H9 (cell line): Measurements from ENCODE around the gene MKRN2. TPM values are rescaled to one million over a fixed set of nuclear protein-coding genes. Genes with fewer than 3 reads are reported as not detected.

Experiments used
- DNase-seq: peaks from one replicate; pipeline ENCODE4 v3.0.0-alpha.2; 2017
- H2AFZ ChIP-seq: one replicate; pipeline ENCODE4 v1.6.1; 2013; ENCODE audit warnings: mild to moderate bottlenecking, low read length, control low read depth, moderate library complexity
- H2AK5ac ChIP-seq: 2 replicates; pipeline ENCODE4 v1.6.1; 2013; ENCODE audit warnings: low read length, control low read depth, mixed read lengths; ENCODE audit not compliant: insufficient read length
- H2BK120ac ChIP-seq: one replicate; pipeline ENCODE4 v1.6.1; 2013; ENCODE audit warnings: low read depth, mild to moderate bottlenecking, low read length, control low read depth, inconsistent platforms; ENCODE audit not compliant: poor library complexity, severe bottlenecking
- H2BK12ac ChIP-seq: 2 replicates; pipeline ENCODE4 v1.6.1; 2013; ENCODE audit warnings: low read length, control low read depth, mixed read lengths, low read depth; ENCODE audit not compliant: insufficient read length
- H2BK15ac ChIP-seq: 2 replicates; pipeline ENCODE4 v1.6.1; 2013; ENCODE audit warnings: low read depth, low read length, control low read depth
- H2BK20ac ChIP-seq: one replicate; pipeline ENCODE4 v1.6.1; 2013; ENCODE audit warnings: low read depth, mild to moderate bottlenecking, low read length, control low read depth, inconsistent platforms; ENCODE audit not compliant: poor library complexity, severe bottlenecking
- H2BK5ac ChIP-seq: 2 replicates; pipeline ENCODE4 v1.6.1; 2013; ENCODE audit warnings: low read length, control low read depth, mixed read lengths; ENCODE audit not compliant: insufficient read length
- H3K14ac ChIP-seq: 2 replicates; pipeline ENCODE4 v1.6.1; 2013; ENCODE audit warnings: low read length, control low read depth; ENCODE audit not compliant: insufficient read depth
- H3K18ac ChIP-seq: 2 replicates; pipeline ENCODE4 v1.6.1; 2013; ENCODE audit warnings: low read depth, mild to moderate bottlenecking, mixed read lengths, low read length, control low read depth; ENCODE audit not compliant: insufficient read length
- H3K23ac ChIP-seq: 2 replicates; pipeline ENCODE4 v1.6.1; 2013; ENCODE audit warnings: low read length, control low read depth, mixed read lengths, low read depth; ENCODE audit not compliant: insufficient read length
- H3K23me2 ChIP-seq: 2 replicates; pipeline ENCODE4 v1.6.1; 2013; ENCODE audit warnings: low read depth, mild to moderate bottlenecking, mixed read lengths, low read length, control low read depth; ENCODE audit not compliant: insufficient read length, poor library complexity, severe bottlenecking
- H3K27ac ChIP-seq: 2 replicates; pipeline ENCODE4 v1.5.1; 2013; ENCODE audit warnings: low read length, control low read depth, mixed read lengths, low read depth; ENCODE audit not compliant: insufficient read length
- H3K27me3 ChIP-seq: 2 replicates; pipeline ENCODE4 v1.6.1; 2013; ENCODE audit warnings: low read length, control low read depth, inconsistent platforms; ENCODE audit not compliant: insufficient read depth
- H3K4ac ChIP-seq: 2 replicates; pipeline ENCODE4 v1.6.1; 2013; ENCODE audit warnings: low read depth, mild to moderate bottlenecking, control low read depth, inconsistent platforms, low read length, moderate library complexity
- H3K4me1 ChIP-seq: 2 replicates; pipeline ENCODE4 v1.6.1; 2013; ENCODE audit warnings: low read length, control low read depth, inconsistent platforms; ENCODE audit not compliant: insufficient read depth
- H3K4me2 ChIP-seq: 2 replicates; pipeline ENCODE4 v1.6.1; 2013; ENCODE audit warnings: low read length, control low read depth, mixed read lengths; ENCODE audit not compliant: insufficient read length, insufficient read depth
- H3K56ac ChIP-seq: 2 replicates; pipeline ENCODE4 v1.6.1; 2013; ENCODE audit warnings: low read depth, mild to moderate bottlenecking, mixed read lengths, low read length, control low read depth; ENCODE audit not compliant: insufficient read length
- H3K79me1 ChIP-seq: 2 replicates; pipeline ENCODE4 v1.6.1; 2013; ENCODE audit warnings: low read depth, mild to moderate bottlenecking, moderate library complexity, low read length, control low read depth, inconsistent platforms; ENCODE audit not compliant: insufficient read depth, poor library complexity, severe bottlenecking
- H3K79me2 ChIP-seq: 2 replicates; pipeline ENCODE4 v1.6.1; 2013; ENCODE audit warnings: low read length, control low read depth, inconsistent platforms; ENCODE audit not compliant: insufficient read depth
- H3K9ac ChIP-seq: 2 replicates; pipeline ENCODE4 v1.6.1; 2013; ENCODE audit warnings: low read length, control low read depth, mixed read lengths; ENCODE audit not compliant: insufficient read length; ENCODE audit errors: extremely low read depth
- H3K9me3 ChIP-seq: one replicate; pipeline ENCODE4 v1.6.1; 2013; ENCODE audit warnings: low read depth, low read length, inconsistent platforms; ENCODE audit not compliant: control insufficient read depth
- H3T11ph ChIP-seq: one replicate; pipeline ENCODE4 v1.6.1; 2013; ENCODE audit warnings: mild to moderate bottlenecking, low read length, control low read depth, inconsistent platforms
- H4K20me1 ChIP-seq: one replicate; pipeline ENCODE4 v1.6.1; 2013; ENCODE audit not compliant: control insufficient read depth, insufficient read length, insufficient read depth
- H4K5ac ChIP-seq: 2 replicates; pipeline ENCODE4 v1.6.1; 2013; ENCODE audit warnings: low read depth, mild to moderate bottlenecking, mixed read lengths, low read length, control low read depth; ENCODE audit not compliant: insufficient read length
- H4K8ac ChIP-seq: replicated peaks from 2 replicates; pipeline ENCODE4 v1.6.1; 2013; ENCODE audit warnings: low read length, control low read depth, mixed read lengths, low read depth; ENCODE audit not compliant: insufficient read length
- H4K91ac ChIP-seq: 2 replicates; pipeline ENCODE4 v1.6.1; 2013; ENCODE audit warnings: low read depth, mild to moderate bottlenecking, moderate library complexity, mixed read lengths, low read length, control low read depth; ENCODE audit not compliant: insufficient read length
- H3K27ac Mint-ChIP-seq, 3 experiments: 2 replicates in 2 of 3; 3 replicates in 1 of 3; pipeline ENCODE4 v1.8.0; 2020 to 2021; ENCODE audit warnings: mixed read lengths in 3 of 3, mild to moderate bottlenecking in 1 of 3, moderate library complexity in 1 of 3
- H3K27me3 Mint-ChIP-seq: 2 replicates; pipeline ENCODE4 v1.8.0; 2021; ENCODE audit warnings: low read depth, mild to moderate bottlenecking, moderate library complexity, mixed read lengths
- H3K36me3 Mint-ChIP-seq, 3 experiments: 2 replicates in 2 of 3; 3 replicates in 1 of 3; pipeline ENCODE4 v1.8.0; 2020 to 2021; ENCODE audit warnings: low read depth in 3 of 3, mixed read lengths in 3 of 3; ENCODE audit not compliant: insufficient read depth in 1 of 3
- H3K4me1 Mint-ChIP-seq, 2 experiments: 2 replicates each; pipeline ENCODE4 v1.8.0; 2020; ENCODE audit warnings: mixed read lengths in 2 of 2
- H3K4me3 Mint-ChIP-seq, 2 experiments: 2 replicates in 1 of 2; 3 replicates in 1 of 2; pipeline ENCODE4 v1.8.0; 2020 to 2021; ENCODE audit warnings: mild to moderate bottlenecking in 2 of 2, mixed read lengths in 2 of 2, moderate library complexity in 1 of 2
- H3K9me3 Mint-ChIP-seq, 2 experiments: 2 replicates in 1 of 2; 3 replicates in 1 of 2; pipeline ENCODE4 v1.8.0; 2020; ENCODE audit warnings: mild to moderate bottlenecking in 2 of 2, mixed read lengths in 2 of 2, moderate library complexity in 1 of 2
- CTCF ChIP-seq: fragments of 200-600 bp; sonication (generic); conservative IDR thresholded peaks from 3 replicates; pipeline ENCODE4 v1.8.0; 2021; ENCODE audit warnings: antibody characterized with exemption, mild to moderate bottlenecking
- WGBS: extraction: QIAGEN DNeasy Blood & Tissue Kit; methylation state at CpG from one replicate; pipeline ENCODE4 v1.1.7; 2013; ENCODE audit warnings: missing lambda C conversion rate, low lambda C conversion rate, mixed read lengths; ENCODE audit not compliant: insufficient read length; ENCODE audit errors: extremely low coverage; 5-methylcytosine and 5-hydroxymethylcytosine counted together
- total RNA-seq: library from RNA; stranded (reverse); gene quantifications from 2 replicates; pipeline ENCODE4 v1.2.1, GENCODE V29; 2021

Gene MKRN2
- total RNA-seq, 1 experiment from 2014 or later: 18.1 TPM

GRCh38 chr3:12521010-12521409 lies 35.9 kb upstream of the MKRN2 start:
- no peak for DNase-seq
- no peak overlapping the region for H3T11ph ChIP-seq
- H3K56ac ChIP-seq: no peak overlapping the region
- no peak overlapping the region for H2BK15ac ChIP-seq
- H2BK20ac ChIP-seq: no peak overlapping the region
- Mint-ChIP-seq H3K27me3 (no peaks in the 10 kb centered on the region), H3K4me1 (no peaks in the 10 kb centered on the region), H3K27ac (no peak overlapping the region), H3K4me3 (no peak overlapping the region), H3K36me3 (peaks cover 14 to 24% (median 21%) of the 10 kb centered on the region in 3 experiments), H3K9me3 (peaks cover 0 to 5% of the 10 kb centered on the region in 2 experiments; a peak in 1 of 5 replicates)
- no peak overlapping the region for H3K9ac ChIP-seq
- no peak overlapping the region for H3K14ac ChIP-seq
- no peak overlapping the region for H4K91ac ChIP-seq
- no peak overlapping the region for H2BK12ac ChIP-seq
- H3K79me1 ChIP-seq: no peaks in the 10 kb centered on the region
- H2BK120ac ChIP-seq: no peak overlapping the region
- no peaks in the 10 kb centered on the region for H3K4me1 ChIP-seq
- H2BK5ac ChIP-seq: no peak overlapping the region
- H3K23me2 ChIP-seq: no peaks in the 10 kb centered on the region
- no CpG with 5 or more reads among the region's 2 CpGs for WGBS
- H3K4ac ChIP-seq: no peak overlapping the region
- H3K18ac ChIP-seq: no peak overlapping the region
- H4K5ac ChIP-seq: no peak overlapping the region
- no peaks in the 10 kb centered on the region for H4K20me1 ChIP-seq
- no peak overlapping the region for H2AK5ac ChIP-seq
- H3K79me2 ChIP-seq: no peaks in the 10 kb centered on the region
- H3K27me3 ChIP-seq: no peaks in the 10 kb centered on the region
- H2AFZ ChIP-seq: no peak overlapping the region
- no peak overlapping the region for H3K4me2 ChIP-seq
- H3K27ac ChIP-seq: no peak overlapping the region
- no peak overlapping the region for H3K23ac ChIP-seq
- no peaks in the 10 kb centered on the region for H3K9me3 ChIP-seq
- no peak overlapping the region for H4K8ac ChIP-seq
- no peak for TF ChIP-seq CTCF
